ENCODE results near the gene KMO.

Gene KMO

GRCh38 chr1:241598249-241598648, 66.1 kb downstream of the KMO start:
- FAIRE-seq, result no peak

- no peak for FAIRE-seq
Measured at GRCh38 chr1:241600496-241600901, 68.3 kb downstream of the KMO start.

- no peak for FAIRE-seq
Measured at GRCh38 chr1:241603731-241604245, 71.6 kb downstream of the KMO start.

- FAIRE-seq, result no peak
Measured at GRCh38 chr1:241605146-241605805, 73.1 kb downstream of the KMO start.

GRCh38 chr1:241606544-241606943, 74.4 kb downstream of the KMO start:
- FAIRE-seq, result no peak

- no peak for FAIRE-seq
Measured at GRCh38 chr1:241607497-241607896, 75.3 kb downstream of the KMO start.

GRCh38 chr1:241608379-241609033, 76.3 kb downstream of the KMO start:
- no peak for FAIRE-seq

- no peak for FAIRE-seq
Measured at GRCh38 chr1:241610056-241610815, 78.1 kb downstream of the KMO start.

- FAIRE-seq, result peak; percentile 73
Measured at GRCh38 chr1:241611063-241611462, 78.9 kb downstream of the KMO start.

- FAIRE-seq, result no peak
Measured at GRCh38 chr1:241611736-241612135, 79.6 kb downstream of the KMO start.

GRCh38 chr1:241612533-241613477, 80.6 kb downstream of the KMO start:
- no peak for FAIRE-seq

GRCh38 chr1:241614144-241614543, 82.0 kb downstream of the KMO start:
- no peak for FAIRE-seq

GRCh38 chr1:241614572-241614971, 82.4 kb downstream of the KMO start:
- no peak for FAIRE-seq

GRCh38 chr1:241615043-241615974, 83.1 kb downstream of the KMO start:
- FAIRE-seq, result no peak

- FAIRE-seq, result no peak
Measured at GRCh38 chr1:241617426-241617825, 85.2 kb downstream of the KMO start.

- no peak for FAIRE-seq
Measured at GRCh38 chr1:241622669-241623068, 90.5 kb downstream of the KMO start.

- no peak for FAIRE-seq
Measured at GRCh38 chr1:241624935-241625334, 92.8 kb downstream of the KMO start.

- peak; percentile 21 for FAIRE-seq
Measured at GRCh38 chr1:241627453-241628259, 95.5 kb downstream of the KMO start.

- no peak for FAIRE-seq
Measured at GRCh38 chr1:241630005-241630404, 97.8 kb downstream of the KMO start.

GRCh38 chr1:241630476-241630875, 98.3 kb downstream of the KMO start:
- FAIRE-seq, result no peak

- FAIRE-seq, result no peak
Measured at GRCh38 chr1:241630899-241631298, 98.7 kb downstream of the KMO start.

All from A204.1 (cell line).